GM12801 (cell line): ENCODE measurements around the gene RAET1G.

Source experiments
- TF ChIP-seq, protein P1 (sequence below): IDR thresholded peaks from one replicate; pipeline ENCODE4 v1.5.1; 2011; ENCODE audit warnings: control low read depth; ENCODE audit not compliant: insufficient read length; ENCODE audit errors: extremely low read depth

Gene RAET1G

DNA sequence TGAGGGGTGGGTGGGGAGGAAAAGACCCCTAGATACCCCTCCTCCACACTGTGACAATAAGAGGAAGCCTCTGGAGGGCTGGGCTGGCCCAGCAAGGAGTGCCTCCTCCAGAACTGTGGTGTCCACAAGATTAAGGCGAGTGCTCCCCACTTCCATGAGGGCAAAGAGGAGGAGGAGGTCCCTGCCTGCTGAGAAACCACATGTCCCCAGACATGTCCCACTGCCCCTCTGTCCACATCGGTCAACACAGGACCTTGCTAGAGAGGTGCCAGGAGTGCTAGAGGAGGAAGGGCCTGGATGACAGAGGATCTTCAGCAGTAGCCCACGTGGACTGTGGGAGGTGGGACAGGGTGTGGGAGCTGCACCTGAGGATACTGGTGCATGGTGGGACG lies 3.1 kb downstream of the RAET1G start:
- TF ChIP-seq, protein P1, sequence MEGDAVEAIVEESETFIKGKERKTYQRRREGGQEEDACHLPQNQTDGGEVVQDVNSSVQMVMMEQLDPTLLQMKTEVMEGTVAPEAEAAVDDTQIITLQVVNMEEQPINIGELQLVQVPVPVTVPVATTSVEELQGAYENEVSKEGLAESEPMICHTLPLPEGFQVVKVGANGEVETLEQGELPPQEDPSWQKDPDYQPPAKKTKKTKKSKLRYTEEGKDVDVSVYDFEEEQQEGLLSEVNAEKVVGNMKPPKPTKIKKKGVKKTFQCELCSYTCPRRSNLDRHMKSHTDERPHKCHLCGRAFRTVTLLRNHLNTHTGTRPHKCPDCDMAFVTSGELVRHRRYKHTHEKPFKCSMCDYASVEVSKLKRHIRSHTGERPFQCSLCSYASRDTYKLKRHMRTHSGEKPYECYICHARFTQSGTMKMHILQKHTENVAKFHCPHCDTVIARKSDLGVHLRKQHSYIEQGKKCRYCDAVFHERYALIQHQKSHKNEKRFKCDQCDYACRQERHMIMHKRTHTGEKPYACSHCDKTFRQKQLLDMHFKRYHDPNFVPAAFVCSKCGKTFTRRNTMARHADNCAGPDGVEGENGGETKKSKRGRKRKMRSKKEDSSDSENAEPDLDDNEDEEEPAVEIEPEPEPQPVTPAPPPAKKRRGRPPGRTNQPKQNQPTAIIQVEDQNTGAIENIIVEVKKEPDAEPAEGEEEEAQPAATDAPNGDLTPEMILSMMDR = no peak

DNA sequence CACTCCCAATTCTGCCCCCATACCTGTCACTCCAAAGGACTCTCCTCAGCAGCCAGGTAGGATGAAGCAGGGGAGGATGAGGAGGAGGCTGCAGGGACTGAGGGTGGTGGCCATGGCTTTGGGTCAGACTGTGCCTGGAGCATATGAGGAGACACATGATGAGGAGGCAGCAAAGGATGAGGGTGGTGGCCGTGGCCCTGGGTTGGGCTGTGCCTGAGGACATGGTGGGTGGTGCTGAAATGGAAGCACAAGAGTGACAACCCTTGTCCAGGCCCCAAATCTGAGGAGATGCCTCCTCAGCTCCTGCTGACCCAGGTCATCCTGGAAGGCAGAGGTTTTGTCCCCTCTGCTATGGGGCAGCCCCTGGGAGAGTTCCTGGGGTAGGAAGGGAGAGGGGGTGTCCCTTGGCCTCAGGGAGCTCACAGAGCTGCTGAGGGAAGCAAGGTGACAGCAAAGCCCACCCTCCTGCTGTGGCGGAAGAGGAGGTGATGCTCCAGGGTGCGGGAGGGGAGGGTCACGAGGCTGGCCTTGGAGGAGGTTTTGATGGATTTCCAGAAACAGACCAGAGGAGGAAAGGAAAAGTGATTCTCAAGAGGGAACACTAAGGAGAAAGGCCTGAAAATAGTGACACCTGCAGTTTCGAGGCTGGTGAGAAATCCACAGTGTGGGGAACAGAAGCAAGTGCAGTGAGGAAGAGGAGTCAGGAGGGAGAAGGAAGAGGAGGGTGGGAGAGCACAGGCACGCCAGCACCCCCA lies 4.6 kb downstream of the RAET1G start:
- TF ChIP-seq, protein P1 = no peak

DNA sequence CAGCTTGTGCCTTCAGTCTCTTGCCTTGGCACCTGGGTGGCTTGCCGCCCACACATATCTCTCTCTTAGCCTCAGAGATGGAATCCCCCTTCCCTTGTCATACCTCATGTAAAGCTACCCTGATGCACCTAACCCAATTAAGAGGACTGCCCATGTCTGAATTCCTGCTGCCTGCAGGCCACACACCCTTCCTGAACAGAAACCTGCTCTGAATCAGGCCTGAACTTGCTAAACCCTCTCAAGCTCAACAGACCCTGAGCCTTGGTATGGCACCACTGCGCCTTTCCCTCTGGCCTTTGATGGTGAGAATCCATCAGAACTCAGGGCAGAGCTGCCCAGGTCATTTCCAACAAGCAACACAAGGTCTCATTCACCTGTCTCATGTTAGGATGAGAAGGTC lies 5.2 kb downstream of the RAET1G start:
- TF ChIP-seq, protein P1 = no peak

DNA sequence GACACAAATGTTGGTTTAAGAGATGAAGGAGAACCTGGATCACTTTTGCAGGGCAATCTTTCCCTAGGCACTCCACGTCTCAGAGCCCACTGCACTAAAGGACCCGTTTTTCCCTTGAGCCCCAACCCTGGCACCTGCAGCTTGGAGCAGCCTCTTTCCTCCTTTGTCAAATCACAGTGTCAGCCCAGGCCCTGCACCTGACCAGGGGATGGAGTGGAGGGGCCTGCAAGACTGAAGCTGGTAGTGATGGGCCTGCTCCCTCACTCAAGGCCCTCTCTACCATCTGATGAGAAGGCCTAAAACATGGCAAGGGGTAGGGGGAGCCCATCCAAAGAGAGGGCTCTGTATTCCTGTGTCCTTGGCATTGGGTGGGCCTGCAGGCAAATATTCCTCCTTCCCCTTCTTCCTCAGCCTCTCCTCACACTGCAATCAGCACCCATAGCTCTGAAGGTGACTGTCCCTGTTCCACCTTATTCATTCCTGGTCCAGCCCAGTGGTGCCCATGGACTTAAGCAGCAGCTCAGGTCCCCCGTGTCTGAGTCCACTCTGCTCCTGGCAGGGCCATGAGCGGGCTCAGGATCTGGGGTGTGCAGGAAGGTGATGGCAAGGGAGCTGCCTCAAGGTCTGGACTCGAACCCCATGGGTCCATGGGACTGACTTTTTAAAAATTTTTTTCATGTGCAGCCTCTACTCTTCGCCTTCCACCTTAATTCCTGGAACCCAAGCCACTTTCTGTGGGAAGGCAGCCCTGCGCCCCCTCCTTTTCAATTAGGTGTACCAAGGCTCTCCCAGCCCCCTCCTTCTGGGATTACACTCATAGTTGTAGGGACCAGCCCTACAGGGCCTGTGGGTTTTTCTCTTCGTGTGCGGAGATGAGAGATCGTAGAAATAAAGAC lies 6.7 kb downstream of the RAET1G start:
- TF ChIP-seq, protein P1 = no peak

DNA sequence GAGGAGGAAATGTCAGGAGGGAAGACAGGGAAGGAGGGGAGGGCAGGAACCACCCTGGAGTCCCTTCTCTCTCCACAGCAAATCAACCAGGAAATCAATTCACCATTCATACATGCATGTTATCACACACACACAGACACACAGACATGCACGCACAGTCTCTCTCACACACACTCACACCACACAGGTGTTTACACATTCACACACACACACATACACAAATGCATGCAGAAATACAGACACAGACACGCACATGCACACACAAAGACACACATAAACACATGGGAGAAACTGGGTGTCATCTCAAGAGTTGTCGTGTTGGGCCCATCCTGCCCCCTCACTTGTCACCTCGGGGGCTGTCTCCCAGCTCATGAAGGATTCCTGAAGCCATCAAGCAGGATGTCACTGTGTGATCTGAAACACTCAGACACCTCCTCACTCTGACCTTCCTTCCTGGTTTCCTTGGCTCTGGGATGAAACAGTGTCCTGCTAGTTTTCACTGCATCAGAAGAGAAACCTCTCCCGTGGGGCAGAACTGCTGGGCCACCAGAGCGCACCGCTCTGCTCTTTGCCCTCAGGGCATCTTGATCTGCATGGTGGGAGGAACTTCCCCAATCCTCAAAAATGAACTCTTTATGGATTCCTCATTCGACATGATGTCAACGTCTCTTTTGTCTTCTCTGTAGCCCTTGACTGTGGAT lies 9.2 kb downstream of the RAET1G start:
- TF ChIP-seq, protein P1 = no peak

DNA sequence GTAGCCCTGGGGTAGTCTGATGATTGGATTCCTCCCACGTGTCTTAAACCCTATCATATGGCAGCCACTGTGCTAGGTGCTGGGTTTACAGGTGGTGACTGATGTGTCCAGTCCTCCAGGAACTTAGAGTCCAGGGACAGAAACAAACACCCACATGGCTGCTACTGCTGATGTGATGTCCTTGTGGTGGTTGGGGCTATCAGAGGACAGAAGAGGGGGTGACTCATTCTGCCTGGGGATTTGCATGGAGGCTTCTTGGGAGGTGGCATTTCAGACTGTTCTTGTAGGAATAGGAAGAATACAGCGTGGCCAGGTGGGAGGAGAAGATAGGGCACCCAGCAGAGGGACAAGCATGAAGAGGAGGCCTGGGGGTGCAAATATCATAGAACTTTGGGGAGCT lies 9.8 kb downstream of the RAET1G start:
- TF ChIP-seq, protein P1 = no peak

DNA sequence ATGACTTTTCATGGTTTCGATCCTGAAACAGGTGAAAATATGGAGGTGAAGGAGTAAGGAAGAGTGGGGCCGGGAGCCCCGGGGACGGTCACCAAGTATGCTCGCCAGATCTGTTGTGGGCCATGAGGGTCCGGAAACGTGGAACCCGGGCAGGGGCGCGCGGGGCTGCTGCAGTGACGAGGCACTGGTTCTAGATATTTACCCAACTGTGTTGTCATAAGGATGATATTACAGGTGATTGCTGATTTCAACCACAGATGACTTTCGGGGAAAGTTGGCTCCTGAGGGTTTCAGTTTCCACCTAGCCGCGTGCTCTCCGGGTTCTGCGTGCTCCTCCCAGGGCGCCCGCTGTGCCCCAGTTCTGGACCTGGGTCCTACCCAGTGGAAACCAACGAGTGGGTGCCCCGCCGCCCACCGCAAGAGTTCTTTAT lies 12.2 kb downstream of the RAET1G start:
- TF ChIP-seq, protein P1 = no peak
